Endothelial cell of umbilical vein (primary cell): Measurements from ENCODE around the gene TLCD4. TPM values are rescaled to one million over a fixed set of nuclear protein-coding genes. Genes with fewer than 3 reads are reported as not detected.

ENCODE experiments used
- BruUV-seq: library from RNA; stranded (reverse); fragments of 400-500 nt; replicated peaks from 2 replicates; lab custom pipeline; 2021; lab: Mats Ljungman, UMichigan
- CTCF ChIA-PET: fragments of 300-600, 350-600 bp; sonication (Branson Sonifier 250); formaldehyde crosslinking; loops from one replicate; lab custom pipeline; 2021; ENCODE audit warnings: antibody characterized with exemption, inconsistent platforms; lab: Charles Lee
- POLR2A ChIA-PET: fragments of 300-600, 350-600 bp; sonication (Branson Sonifier 250); formaldehyde crosslinking; loops from one replicate; lab custom pipeline; 2021; ENCODE audit warnings: antibody characterized with exemption, inconsistent platforms; lab: Charles Lee
- DNase-seq: peaks from one replicate; pipeline ENCODE4 v3.0.0-alpha.2; 2011; ENCODE audit warnings: low read depth, low spot score
- FAIRE-seq: peaks from 2 replicates; lab custom pipeline; 2011; peaks lifted over from hg19 to GRCh38; lab: Jason Lieb, UNC
- H2AFZ ChIP-seq: 2 replicates; pipeline ENCODE4 v1.6.0; 2012; ENCODE audit warnings: low read depth, low read length, control low read depth, inconsistent platforms
- H3K27ac ChIP-seq: 2 replicates; pipeline ENCODE4 v1.5.1; 2011; ENCODE audit warnings: low read depth, mild to moderate bottlenecking, control low read depth, low read length, moderate library complexity; ENCODE audit not compliant: insufficient read depth
- H3K27me3 ChIP-seq, 2 experiments: 2 replicates each; pipeline versions ENCODE4 v1.6.0 to v1.6.1; 2011; ENCODE audit warnings: low read length in 2 of 2, mixed read lengths in 1 of 2; ENCODE audit not compliant: control insufficient read depth in 2 of 2, insufficient read depth in 2 of 2
- H3K36me3 ChIP-seq, 2 experiments: 2 replicates in 1 of 2; 3 replicates in 1 of 2; pipeline ENCODE4 v1.5.1; 2011; ENCODE audit warnings: low read length in 2 of 2, mild to moderate bottlenecking in 1 of 2, moderate library complexity in 1 of 2; ENCODE audit not compliant: control insufficient read depth in 2 of 2, insufficient read depth in 2 of 2; ENCODE audit errors: extremely low read depth in 1 of 2
- H3K4me1 ChIP-seq: 3 replicates; pipeline ENCODE4 v1.5.1; 2011; ENCODE audit warnings: mild to moderate bottlenecking, low read length; ENCODE audit not compliant: control insufficient read depth, insufficient read depth; ENCODE audit errors: extremely low read depth
- H3K4me2 ChIP-seq: 2 replicates; pipeline ENCODE4 v1.6.1; 2011; ENCODE audit warnings: low read length, control low read depth, mixed read lengths; ENCODE audit not compliant: insufficient read depth
- H3K4me3 ChIP-seq, 3 experiments: fragments of 200-600 bp in 1 of 3; sonication (generic), shearing (Covaris generic) in 1 of 3; replicated peaks in 1 of 3; 2 replicates each; pipeline ENCODE4 v1.5.1; 2011 to 2016; ENCODE audit warnings: control low read depth in 3 of 3, low read length in 3 of 3, mild to moderate bottlenecking in 2 of 3, inconsistent platforms in 1 of 3, low read depth in 1 of 3, moderate library complexity in 1 of 3; ENCODE audit not compliant: insufficient read depth in 1 of 3
- H3K79me2 ChIP-seq: 2 replicates; pipeline ENCODE4 v1.6.0; 2012; ENCODE audit warnings: low read length, inconsistent platforms; ENCODE audit not compliant: control insufficient read depth, insufficient read depth
- H3K9ac ChIP-seq: replicated peaks from 2 replicates; pipeline ENCODE3; 2011; ENCODE audit warnings: low read length, control low read depth; ENCODE audit not compliant: insufficient read depth; ENCODE audit errors: extremely low read depth
- H3K9me1 ChIP-seq: replicated peaks from 3 replicates; pipeline ENCODE4 v1.6.0; 2011; ENCODE audit warnings: mild to moderate bottlenecking, low read length; ENCODE audit not compliant: control insufficient read depth, insufficient read depth; ENCODE audit errors: extremely low read depth
- H3K9me3 ChIP-seq: replicated peaks from 2 replicates; pipeline ENCODE4 v1.5.1; 2012; ENCODE audit warnings: low read length, inconsistent platforms; ENCODE audit not compliant: control insufficient read depth, insufficient read depth
- H4K20me1 ChIP-seq: replicated peaks from 2 replicates; pipeline ENCODE3; 2011; ENCODE audit warnings: mild to moderate bottlenecking, low read length; ENCODE audit not compliant: control insufficient read depth, insufficient read depth; ENCODE audit errors: extremely low read depth
- CTCF ChIP-seq, 2 donors: IDR thresholded peaks; 1 replicate in 1 of 2; 2 replicates in 1 of 2; pipeline ENCODE4 v1.5.1; 2011; ENCODE audit warnings: low read length in 2 of 2, mild to moderate bottlenecking in 2 of 2, moderate library complexity in 2 of 2, control low read depth in 1 of 2, inconsistent platforms in 1 of 2, low read depth in 1 of 2; ENCODE audit not compliant: insufficient read depth in 1 of 2; ENCODE audit errors: extremely low read depth in 1 of 2
- EZH2 ChIP-seq: IDR thresholded peaks from 2 replicates; pipeline ENCODE4 v1.6.1; 2012; ENCODE audit warnings: borderline replicate concordance, low read depth, mild to moderate bottlenecking, moderate library complexity, low read length, inconsistent platforms; ENCODE audit not compliant: severe bottlenecking
- FOS ChIP-seq: IDR thresholded peaks from 2 replicates; pipeline ENCODE4 v1.6.1; 2011; ENCODE audit warnings: mild to moderate bottlenecking, low read length, moderate library complexity, borderline replicate concordance; ENCODE audit not compliant: insufficient read depth
- GATA2 ChIP-seq: IDR thresholded peaks from 2 replicates; pipeline ENCODE4 v1.7.0; 2011; ENCODE audit warnings: low read depth, mild to moderate bottlenecking, moderate library complexity, mixed read lengths, low read length; ENCODE audit not compliant: insufficient read length, insufficient read depth
- JUN ChIP-seq: IDR thresholded peaks from 2 replicates; pipeline ENCODE4 v1.6.1; 2011; ENCODE audit warnings: borderline replicate concordance, low read depth; ENCODE audit not compliant: insufficient read length, insufficient read depth
- MYC ChIP-seq: IDR thresholded peaks from one replicate; pipeline ENCODE4 v1.6.1; 2011; ENCODE audit warnings: mild to moderate bottlenecking, low read depth, low read length
- POLR2A ChIP-seq: IDR thresholded peaks from 2 replicates; pipeline ENCODE4 v1.6.1; 2012; ENCODE audit warnings: low read depth, mild to moderate bottlenecking, control low read depth, low read length
- POLR2AphosphoS5 ChIP-seq: IDR thresholded peaks from 2 replicates; pipeline ENCODE4 v1.6.1; 2012; ENCODE audit warnings: low read depth, mild to moderate bottlenecking, control low read depth, low read length, moderate library complexity; ENCODE audit not compliant: insufficient read depth
- dilution Hi-C: fragments of 300-500 bp; cut with MboI; formaldehyde crosslinking; loops from one replicate; pipeline ENCODE4 v1.15.0; 2019; ENCODE audit warnings: low sequenced_read_pairs; ENCODE audit not compliant: extremely low pct_ligation_motif_present
- intact Hi-C: fragments of 100-400 bp; cut with micrococcal nuclease; formaldehyde crosslinking; loops from one replicate; pipeline ENCODE4 v1.10.0; 2022
- polyA plus RNA-seq, 4 experiments: library from polyadenylated mRNA; depleted of rRNA in 3 of 4; stranded (reverse) in 3 of 4; unstranded in 1 of 4; fragments of >200 nt; gene quantifications; 2 replicates each; pipeline versions ENCODE4 v1.2.1 to v1.2.3, GENCODE V29; 2011 to 2012; ENCODE audit warnings: missing spikeins in 1 of 4
- total RNA-seq: library from RNA; stranded (reverse); gene quantifications from 2 replicates; pipeline ENCODE4 v1.2.3, GENCODE V29; 2021

The TLCD4 gene
- total and polyA plus RNA-seq, 2 donors (not counting 3 experiments of a cell fraction or from before 2014, with no cell fraction given), result 0.11 to 0.51 TPM

GRCh38 chr1:95138223-95138622 lies 21.1 kb downstream of the TLCD4 start:
- no peak for TF ChIP-seq POLR2AphosphoS5
- TF ChIP-seq EZH2, result no peak
- no peak for TF ChIP-seq GATA2
- TF ChIP-seq POLR2A, result no peak
- TF ChIP-seq JUN, result no peak
- TF ChIP-seq FOS, result no peak
- no peak for TF ChIP-seq MYC
- Histone ChIP-seq H3K4me3 (no peak overlapping the region), H2AFZ (no peak overlapping the region), H3K36me3 (no peaks in the 10 kb centered on the region), H3K79me2 (no peaks in the 10 kb centered on the region), H3K9ac (no peak overlapping the region), H3K4me2 (no peak overlapping the region), H3K9me3 (no peaks in the 10 kb centered on the region), H3K27me3 (peaks cover 3 to 4% of the 10 kb centered on the region in 2 experiments), H3K4me1 (no peaks in the 10 kb centered on the region), H3K27ac (no peak overlapping the region), H3K9me1 (no peaks in the 10 kb centered on the region), H4K20me1 (no peaks in the 10 kb centered on the region)
- DNase-seq (no peak), FAIRE-seq (no peak)
- dilution Hi-C loops, result no loop called here
- ChIA-PET CTCF (no interaction called here), POLR2A (no interaction called here)
- no TSS peak for BruUV-seq
- intact Hi-C loops, result no loop called here

GRCh38 chr1:95139039-95139438 lies 21.9 kb downstream of the TLCD4 start:
- no peaks in the 10 kb centered on the region for H4K20me1 ChIP-seq
- no peak overlapping the region for H3K4me2 ChIP-seq
- ChIA-PET POLR2A (no interaction called here), CTCF (interaction anchor here (0.6 to 2.6 kb wide), 6 partner anchors 8 to 1248 kb away, joined by 3 to 8 read pairs (median 4); partner anchors contain the start of gene RWDD3)
- no peaks in the 10 kb centered on the region for H3K9me1 ChIP-seq
- H3K4me1 ChIP-seq, result no peaks in the 10 kb centered on the region
- H2AFZ ChIP-seq, result no peak overlapping the region
- TF ChIP-seq CTCF (IDR thresholded peaks at IDR 0.05; ENCODE audit: extremely low read depth in 1 of 2, insufficient read depth in 1 of 2, low read depth in 1 of 2, low read length in 2 of 2) (no peak), EZH2 (no peak), FOS (no peak), POLR2AphosphoS5 (no peak), GATA2 (no peak), MYC (no peak), JUN (no peak), POLR2A (no peak)
- no TSS peak for BruUV-seq
- H3K9me3 ChIP-seq, result no peaks in the 10 kb centered on the region
- FAIRE-seq (no peak), DNase-seq (no peak)
- no peak overlapping the region for H3K27ac ChIP-seq
- H3K36me3 ChIP-seq, result no peaks in the 10 kb centered on the region
- dilution Hi-C loops, result no loop called here
- intact Hi-C loops, result no loop called here
- H3K79me2 ChIP-seq, result no peaks in the 10 kb centered on the region
- no peak overlapping the region for H3K9ac ChIP-seq
- H3K4me3 ChIP-seq, result no peak overlapping the region
- peaks cover 2 to 3% of the 10 kb centered on the region in 2 experiments for H3K27me3 ChIP-seq
